Peyer's patch (tissue), 4 donors: ENCODE data around the gene BMP8B. TPM values are rescaled to one million over a fixed set of nuclear protein-coding genes. Genes with fewer than 3 reads are reported as not detected.
"Not testable (repeated sequence)": the region's sequence is repeated elsewhere in the genome, so short reads cannot be mapped to it uniquely, and the experiment has no call there.

Source experiments
- DNase-seq, 3 donors: peaks; one replicate each; pipeline ENCODE4 v3.0.0-alpha.2; 2017 to 2019
- H3K27ac ChIP-seq, 4 donors: fragments of 200-600 bp; sonication (generic); one replicate each; pipeline ENCODE4 v1.5.1; 2016 to 2019
- H3K27me3 ChIP-seq, 2 donors: fragments of 200-600 bp; sonication (generic); one replicate each; pipeline ENCODE4 v1.5.1; 2019
- H3K36me3 ChIP-seq, 3 donors: fragments of 200-600 bp; sonication (generic); one replicate each; pipeline ENCODE4 v1.5.1; 2016 to 2019
- H3K4me1 ChIP-seq, 4 donors: fragments of 200-600 bp; sonication (generic); one replicate each; pipeline ENCODE4 v1.5.1; 2016 to 2019
- H3K4me3 ChIP-seq, 4 donors: fragments of 200-600 bp; sonication (generic); 1 replicate in 3 of 4; 2 replicates in 1 of 4; pipeline ENCODE4 v1.5.1; 2016 to 2019; ENCODE audit warnings: mild to moderate bottlenecking in 1 of 4
- H3K9me3 ChIP-seq, 4 donors: fragments of 200-600 bp; sonication (generic); one replicate each; pipeline ENCODE4 v1.5.1; 2016 to 2019; ENCODE audit warnings: mild to moderate bottlenecking in 1 of 4
- POLR2A ChIP-seq, 2 donors: fragments of 450-650 bp; IDR thresholded peaks; one replicate each; pipeline ENCODE4 v1.5.1; 2017; ENCODE audit warnings: antibody characterized with exemption in 2 of 2, mild to moderate bottlenecking in 2 of 2, moderate library complexity in 2 of 2
- total RNA-seq, 4 donors: library from RNA; depleted of rRNA; stranded (reverse); fragments of >200 nt; gene quantifications; one replicate each; pipeline ENCODE4 v1.1.0, GENCODE V29; 2016
- TF ChIP-seq, protein P1 (sequence below), 6 experiments: fragments of 450-650 bp in 4 of 6; fragments of 200-600 bp in 2 of 6; sonication (generic) in 1 of 6; IDR thresholded peaks; one replicate each; pipeline ENCODE4 v1.5.1; 2017 to 2019; ENCODE audit warnings: antibody characterized with exemption in 6 of 6, mild to moderate bottlenecking in 3 of 6, moderate library complexity in 1 of 6

Gene BMP8B
- total RNA-seq, 4 donors from 2014 or later = 1.7 to 34.0 (median 15.7) TPM

DNA sequence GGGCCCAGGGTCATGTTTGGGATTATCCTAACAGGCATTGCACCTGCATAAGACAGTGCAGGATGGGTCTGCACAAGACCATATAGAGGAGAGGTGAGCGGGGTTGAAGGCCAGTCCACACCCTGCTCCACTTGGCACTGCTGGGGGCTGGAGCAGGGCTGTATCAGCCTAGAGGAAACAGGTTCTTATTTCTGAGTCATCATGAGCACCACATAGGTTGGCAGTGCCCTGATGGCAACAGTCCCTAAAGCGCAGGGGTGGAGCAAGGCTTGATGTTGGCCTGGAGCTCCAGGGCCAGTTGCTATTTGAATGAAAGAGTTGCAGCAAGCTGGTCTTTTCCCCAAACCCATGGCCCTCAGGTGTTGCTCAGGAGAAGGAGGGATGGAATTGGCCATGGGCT lies 29.8 kb upstream of the BMP8B start:
- TF ChIP-seq POLR2A (IDR thresholded peaks at IDR 0.05) = peak in 1 of 2 donors; percentile 70
- TF ChIP-seq, protein P1, sequence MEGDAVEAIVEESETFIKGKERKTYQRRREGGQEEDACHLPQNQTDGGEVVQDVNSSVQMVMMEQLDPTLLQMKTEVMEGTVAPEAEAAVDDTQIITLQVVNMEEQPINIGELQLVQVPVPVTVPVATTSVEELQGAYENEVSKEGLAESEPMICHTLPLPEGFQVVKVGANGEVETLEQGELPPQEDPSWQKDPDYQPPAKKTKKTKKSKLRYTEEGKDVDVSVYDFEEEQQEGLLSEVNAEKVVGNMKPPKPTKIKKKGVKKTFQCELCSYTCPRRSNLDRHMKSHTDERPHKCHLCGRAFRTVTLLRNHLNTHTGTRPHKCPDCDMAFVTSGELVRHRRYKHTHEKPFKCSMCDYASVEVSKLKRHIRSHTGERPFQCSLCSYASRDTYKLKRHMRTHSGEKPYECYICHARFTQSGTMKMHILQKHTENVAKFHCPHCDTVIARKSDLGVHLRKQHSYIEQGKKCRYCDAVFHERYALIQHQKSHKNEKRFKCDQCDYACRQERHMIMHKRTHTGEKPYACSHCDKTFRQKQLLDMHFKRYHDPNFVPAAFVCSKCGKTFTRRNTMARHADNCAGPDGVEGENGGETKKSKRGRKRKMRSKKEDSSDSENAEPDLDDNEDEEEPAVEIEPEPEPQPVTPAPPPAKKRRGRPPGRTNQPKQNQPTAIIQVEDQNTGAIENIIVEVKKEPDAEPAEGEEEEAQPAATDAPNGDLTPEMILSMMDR (IDR thresholded peaks at IDR 0.05) = no peak
- H3K9me3 ChIP-seq = no peaks in the 10 kb centered on the region
- H3K4me3 ChIP-seq = no peak overlapping the region
- DNase-seq = peak in 2 of 3 donors; percentile 84 to 89
- peak overlapping the region in 3 of 4 donors; percentile 69 to 93 (median 90) for H3K27ac ChIP-seq
- no peaks in the 10 kb centered on the region for H3K36me3 ChIP-seq
- H3K27me3 ChIP-seq = no peaks in the 10 kb centered on the region
- H3K4me1 ChIP-seq = peaks cover 0 to 18% (median 3%) of the 10 kb centered on the region in 4 donors

DNA sequence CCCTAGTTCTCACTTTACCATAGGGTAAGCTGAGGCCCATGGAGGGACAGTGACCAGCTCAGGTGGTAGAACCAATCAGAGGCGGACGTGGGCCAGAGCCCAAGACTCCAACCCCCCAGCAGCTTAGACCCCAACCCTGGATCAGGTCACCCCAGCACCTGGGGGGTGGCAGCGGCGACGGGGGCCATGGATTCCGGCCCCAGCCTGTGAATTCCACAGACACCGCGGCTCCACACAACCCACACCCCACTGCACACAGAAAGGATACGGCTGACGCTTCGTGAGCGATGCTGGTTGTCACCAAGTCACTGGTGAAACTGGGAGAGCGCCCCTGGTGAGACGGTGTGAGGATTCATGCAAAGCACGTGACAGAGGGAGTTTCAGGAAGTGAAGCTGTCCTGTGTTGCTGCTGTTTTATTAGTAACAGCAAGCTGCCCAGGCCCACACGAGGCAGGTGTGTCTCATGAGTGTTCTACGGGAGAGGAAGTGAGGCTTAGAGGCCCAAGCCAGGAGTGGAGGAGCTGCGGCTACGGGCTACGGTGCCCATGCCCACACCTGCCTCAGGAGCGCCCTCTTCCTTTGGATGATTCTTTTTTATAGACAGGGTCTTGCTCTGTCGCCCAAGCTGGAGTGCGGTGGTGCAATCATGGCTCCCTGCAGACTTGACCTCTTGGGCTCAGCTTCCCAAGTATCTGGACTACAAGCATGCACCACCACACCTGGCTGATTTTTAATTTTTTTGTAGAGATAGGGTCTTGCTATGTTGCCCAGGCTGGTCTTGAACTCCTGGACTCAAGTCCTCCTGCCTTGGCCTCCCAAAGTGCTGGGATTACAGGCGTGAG lies 28.6 kb upstream of the BMP8B start:
- DNase-seq = peak; percentile 84 to 95 (median 86)
- Histone ChIP-seq H3K4me3 (peak overlapping the region in 3 of 4 donors; percentile 12 to 34 (median 34)), H3K27ac (peak overlapping the region; percentile 51 to 93 (median 80)), H3K4me1 (peaks cover 0 to 18% (median 3%) of the 10 kb centered on the region in 4 donors)
- H3K27me3 ChIP-seq, H3K36me3 ChIP-seq, H3K9me3 ChIP-seq: not testable (repeated sequence)
- peak in 1 of 2 donors; percentile 79 for TF ChIP-seq POLR2A (IDR thresholded peaks at IDR 0.05)
- TF ChIP-seq, protein P1 (IDR thresholded peaks at IDR 0.05) = peak in 4 of 6 experiments; percentile 6 to 33 (median 26)

DNA sequence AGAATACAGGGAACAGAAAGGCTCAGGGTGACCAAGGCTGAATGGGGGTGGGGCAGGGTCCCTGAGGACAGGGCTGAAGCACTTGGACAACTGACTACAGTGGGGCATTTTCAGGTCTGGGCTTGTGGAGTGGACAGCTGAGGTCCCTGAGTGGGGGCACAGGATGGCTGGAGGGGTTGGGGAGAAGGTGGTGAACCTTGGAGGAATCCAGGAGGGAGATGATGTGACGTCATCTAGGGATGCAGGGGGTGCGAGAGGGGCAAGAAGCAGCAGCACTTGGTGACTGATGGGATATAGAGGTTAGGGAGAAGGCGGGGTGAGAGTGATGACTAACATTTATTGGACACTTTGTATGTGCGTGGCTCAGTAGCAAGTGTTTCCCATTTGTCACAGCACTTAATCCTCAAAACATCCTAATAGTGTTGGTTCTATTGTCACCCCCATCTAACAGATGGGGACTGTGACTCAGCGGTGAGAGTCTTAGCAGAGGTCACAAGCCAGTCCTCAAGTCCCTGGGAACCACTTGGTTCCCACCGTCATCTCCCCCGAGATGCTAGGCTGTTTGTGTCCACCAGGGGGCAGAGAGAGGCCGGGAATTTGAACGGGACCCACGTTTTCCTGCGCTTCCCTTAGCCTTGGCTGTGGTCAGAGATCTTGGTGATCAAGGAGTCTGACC lies 27.9 kb upstream of the BMP8B start:
- peak overlapping the region; percentile 51 to 93 (median 80) for H3K27ac ChIP-seq
- peak overlapping the region in 2 of 4 donors; percentile 34 for H3K4me3 ChIP-seq
- no peaks in the 10 kb centered on the region for H3K36me3 ChIP-seq
- H3K4me1 ChIP-seq = peaks cover 0 to 18% (median 3%) of the 10 kb centered on the region in 4 donors
- peak; percentile 71 to 84 (median 82) for DNase-seq
- no peaks in the 10 kb centered on the region for H3K9me3 ChIP-seq
- H3K27me3 ChIP-seq = no peaks in the 10 kb centered on the region
- TF ChIP-seq POLR2A (IDR thresholded peaks at IDR 0.05) = no peak
- TF ChIP-seq, protein P1 (IDR thresholded peaks at IDR 0.05) = peak; percentile 74 to 98 (median 97)

DNA sequence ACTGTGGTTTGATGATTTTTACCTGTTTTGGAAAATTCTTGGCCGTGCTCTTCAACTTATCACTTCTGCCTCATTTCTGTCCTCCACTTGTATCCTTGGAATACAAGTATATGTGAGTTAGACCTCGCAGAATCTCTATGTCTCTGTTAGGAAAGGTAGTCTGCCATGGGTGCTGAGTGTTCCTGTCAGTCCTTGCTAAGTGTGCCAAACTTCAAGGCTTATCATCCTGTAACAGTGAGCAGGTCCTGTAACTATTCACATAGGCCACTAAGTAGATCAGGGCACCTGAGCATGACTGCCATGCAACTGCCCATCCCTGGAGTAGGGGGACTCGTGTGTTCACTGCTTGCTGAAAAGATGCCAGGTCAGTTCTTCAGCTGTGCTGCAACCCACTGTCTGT lies 24.2 kb upstream of the BMP8B start:
- DNase-seq = no peak
- TF ChIP-seq POLR2A (IDR thresholded peaks at IDR 0.05) = no peak
- TF ChIP-seq, protein P1 (IDR thresholded peaks at IDR 0.05) = no peak
- Histone ChIP-seq H3K4me1 (peaks cover 0 to 6% (median 3%) of the 10 kb centered on the region in 4 donors), H3K4me3 (no peak overlapping the region), H3K27ac (no peak overlapping the region), H3K27me3 (no peaks in the 10 kb centered on the region), H3K36me3 (no peaks in the 10 kb centered on the region), H3K9me3 (no peaks in the 10 kb centered on the region)

DNA sequence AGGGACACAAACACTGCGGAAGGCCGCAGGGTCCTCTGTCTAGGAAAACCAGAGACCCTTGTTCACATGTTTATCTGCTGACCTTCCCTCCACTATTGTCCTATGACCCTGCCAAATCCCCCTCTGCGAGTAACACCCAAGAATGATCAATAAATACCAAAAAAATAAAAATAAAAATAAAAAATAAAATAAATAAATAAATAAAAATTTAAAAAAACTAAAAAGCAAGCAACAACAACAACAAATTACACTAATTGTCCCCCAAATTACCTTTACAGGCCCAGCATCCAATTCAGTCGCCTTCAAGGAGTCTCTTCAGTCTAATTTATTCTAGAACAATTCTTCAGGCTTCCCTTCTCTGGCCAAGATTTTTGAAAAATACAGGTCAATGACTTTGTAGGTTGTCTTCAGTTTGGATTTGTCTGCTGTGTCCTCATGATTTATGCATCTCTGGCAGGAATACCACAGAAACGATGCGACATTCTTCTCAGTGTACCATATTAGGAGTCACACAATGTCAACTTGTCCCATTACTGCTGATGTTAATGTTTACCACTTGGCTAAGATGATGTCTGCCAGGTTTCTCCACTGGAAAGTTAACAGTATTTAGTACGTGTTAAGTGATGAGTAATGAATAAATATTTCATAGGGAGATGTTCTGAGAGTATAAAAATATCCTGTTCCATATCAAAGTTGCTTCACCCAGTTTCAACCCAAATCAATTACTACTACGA lies 20.3 kb upstream of the BMP8B start:
- Histone ChIP-seq H3K27ac (no peak overlapping the region), H3K4me3 (no peak overlapping the region), H3K36me3 (no peaks in the 10 kb centered on the region), H3K27me3 (no peaks in the 10 kb centered on the region), H3K9me3 (no peaks in the 10 kb centered on the region), H3K4me1 (no peaks in the 10 kb centered on the region)
- TF ChIP-seq, protein P1 (IDR thresholded peaks at IDR 0.05) = no peak
- no peak for TF ChIP-seq POLR2A (IDR thresholded peaks at IDR 0.05)
- no peak for DNase-seq
